Endometrium (tissue), 2 donors: ENCODE data around the gene PRKD1.

Experiments used
- FAIRE-seq: peaks from 2 replicates; lab custom pipeline; 2012; peaks lifted over from hg19 to GRCh38; lab: Jason Lieb, UNC
- donor health status: control.
- donor health status: control.

PRKD1 gene

DNA sequence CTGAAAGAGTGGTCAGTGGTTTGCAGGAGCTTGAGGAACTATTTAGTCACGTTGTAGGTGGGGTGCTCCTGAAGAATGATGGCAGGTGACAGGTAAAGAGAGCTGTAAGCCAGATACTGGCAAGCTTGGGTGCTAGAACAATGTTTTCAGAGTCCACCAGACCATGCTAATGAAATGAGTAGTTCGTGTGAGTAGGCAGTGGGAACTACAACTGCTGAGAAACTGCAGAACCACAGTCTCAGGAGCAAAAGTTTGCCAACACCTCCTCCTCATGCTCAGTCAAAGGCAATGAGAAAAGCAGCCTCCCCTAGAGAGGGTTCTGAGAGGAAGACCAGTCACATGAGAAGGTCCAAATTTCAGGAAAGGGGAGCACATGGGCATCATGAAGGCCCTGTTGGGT lies 91.3 kb downstream of the PRKD1 start:
- FAIRE-seq: no peak

DNA sequence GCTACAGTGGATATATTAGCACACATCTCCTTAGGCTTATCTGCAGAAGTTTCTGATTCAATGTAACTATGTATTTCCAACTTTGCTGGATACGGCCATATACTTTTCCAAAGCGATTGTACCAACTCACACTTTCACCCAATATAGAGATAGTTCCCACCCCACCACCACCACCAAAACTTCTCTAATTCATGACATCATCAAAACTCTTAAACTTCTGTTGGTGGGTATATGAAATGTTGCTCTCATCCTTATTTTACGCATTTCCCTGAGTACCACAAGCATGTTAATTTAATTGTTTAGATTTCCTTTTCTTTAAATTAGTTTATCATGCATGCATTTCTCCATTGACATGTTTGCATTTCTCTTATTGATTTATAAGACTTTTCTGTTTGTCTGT lies 95.6 kb downstream of the PRKD1 start:
- FAIRE-seq: no peak

DNA sequence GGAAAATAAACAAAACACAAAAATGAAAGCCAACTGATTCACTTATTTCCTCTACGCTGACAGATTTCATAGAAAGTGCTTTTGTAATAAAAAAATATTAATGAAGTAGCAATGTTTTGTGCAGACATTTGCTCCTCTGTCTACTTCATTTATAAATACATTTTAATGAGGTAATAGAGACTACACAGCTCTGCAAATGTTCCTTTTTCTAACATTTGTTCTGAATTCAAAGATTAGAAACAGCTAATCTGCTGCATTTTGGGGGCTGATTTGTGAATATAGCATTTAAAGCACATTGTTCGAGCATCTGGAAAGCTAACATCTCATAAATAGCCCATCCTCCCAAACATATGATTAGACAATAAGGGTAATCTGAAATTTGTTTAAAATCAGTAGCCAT lies 97.8 kb downstream of the PRKD1 start:
- FAIRE-seq: no peak

DNA sequence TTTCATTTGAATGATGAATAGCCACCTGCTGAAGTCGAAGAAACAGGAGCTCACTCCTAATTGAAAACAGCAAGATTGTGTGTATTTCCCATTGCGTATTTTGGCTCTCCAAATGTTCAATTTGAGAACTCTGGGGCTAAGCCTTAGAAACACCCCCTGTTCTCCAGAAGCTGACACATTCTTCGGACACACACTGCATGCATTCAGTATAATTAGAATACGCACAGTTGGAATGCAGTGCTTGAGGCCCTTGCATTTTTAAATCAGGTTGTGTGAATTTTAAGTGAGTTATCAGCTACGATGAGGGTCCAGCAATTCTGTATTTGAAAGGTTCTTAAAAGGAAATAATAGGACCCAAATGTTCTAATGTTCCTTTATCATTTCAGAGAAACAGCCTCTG lies 103.8 kb downstream of the PRKD1 start:
- FAIRE-seq: no peak

DNA sequence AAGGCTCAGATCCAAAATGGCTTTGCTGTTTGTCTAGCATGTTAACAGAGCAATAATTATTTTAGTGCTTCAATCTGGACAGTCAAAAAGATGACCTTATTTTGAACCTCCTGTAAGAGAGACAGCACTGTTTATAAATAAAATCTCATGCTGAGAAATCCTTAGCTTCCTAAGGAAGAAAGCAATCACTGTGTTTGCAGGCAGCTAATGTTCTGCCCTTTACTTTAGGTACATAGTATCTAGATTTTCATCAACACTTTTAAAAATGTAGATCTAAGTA lies 105.3 kb downstream of the PRKD1 start:
- FAIRE-seq: peak; percentile 97

DNA sequence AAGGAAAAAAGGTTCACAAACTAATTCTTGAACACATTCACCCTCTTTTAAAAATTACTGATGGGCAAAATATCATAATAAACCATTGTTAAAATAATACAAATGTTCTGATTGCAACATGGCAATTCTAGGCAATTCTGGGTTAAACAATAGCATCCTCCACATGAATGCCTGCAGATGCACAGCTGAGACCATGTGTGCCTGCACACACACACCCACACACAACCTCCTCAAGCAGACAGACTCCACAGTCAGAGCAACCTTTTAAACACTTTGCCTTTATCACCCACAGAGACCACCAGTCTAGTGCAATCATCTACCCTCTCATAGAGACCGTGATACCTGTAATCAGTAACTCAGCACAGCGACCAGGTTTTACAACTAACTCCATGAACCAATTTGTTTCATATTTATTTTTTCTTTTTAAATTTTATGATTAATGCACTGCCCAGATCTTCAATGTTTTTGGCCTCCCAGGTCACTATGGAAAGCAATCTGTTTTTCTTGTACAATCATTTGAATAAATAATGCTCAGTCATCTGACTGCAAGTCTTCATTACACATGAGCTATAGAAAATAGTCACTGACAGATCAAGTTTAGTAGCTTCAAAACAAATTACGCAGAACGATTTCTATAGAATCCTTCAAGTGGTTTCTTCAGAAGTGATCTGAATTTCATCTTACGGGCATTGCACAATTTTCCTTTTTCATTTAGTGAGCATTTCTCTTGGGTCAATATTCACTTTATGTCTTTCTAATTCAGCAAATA lies 105.8 kb downstream of the PRKD1 start:
- FAIRE-seq: no peak

DNA sequence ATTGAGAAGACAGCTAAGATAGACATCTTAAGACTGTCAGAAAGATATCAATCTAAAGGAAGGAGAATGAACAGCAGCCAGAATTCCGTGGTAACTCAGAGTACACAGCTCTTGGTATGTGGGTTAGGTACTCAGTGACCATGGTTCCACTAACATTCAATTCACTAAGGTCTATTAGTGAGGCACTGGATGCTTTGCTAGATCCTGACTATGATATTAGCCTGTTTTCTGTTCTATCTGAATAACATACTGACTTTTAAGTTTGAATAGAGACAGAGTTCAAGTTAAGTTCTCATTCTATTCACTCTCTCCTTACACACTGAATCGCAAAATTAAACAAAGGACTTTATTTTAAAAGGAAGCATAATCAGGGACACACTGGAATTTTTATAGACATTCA lies 106.4 kb downstream of the PRKD1 start:
- peak; percentile 18 for FAIRE-seq

DNA sequence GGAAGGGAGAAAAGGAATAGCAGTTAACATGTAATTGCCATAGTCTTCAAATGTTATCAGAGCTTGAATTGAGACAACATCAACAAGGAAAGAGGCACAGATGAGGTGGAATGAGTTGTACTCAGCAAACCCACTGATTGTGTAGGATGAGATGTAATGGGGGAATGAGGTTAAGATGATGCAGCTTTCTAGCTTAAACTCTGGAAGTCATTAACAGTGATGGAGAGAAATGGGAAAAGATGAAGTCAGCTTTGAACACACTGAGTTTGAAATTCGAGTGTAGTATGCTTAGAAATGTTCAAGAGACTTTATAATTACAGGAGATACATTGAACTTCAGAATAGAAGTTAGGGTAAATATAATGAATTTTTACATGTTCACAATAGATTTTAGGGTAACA lies 106.9 kb downstream of the PRKD1 start:
- FAIRE-seq: no peak

DNA sequence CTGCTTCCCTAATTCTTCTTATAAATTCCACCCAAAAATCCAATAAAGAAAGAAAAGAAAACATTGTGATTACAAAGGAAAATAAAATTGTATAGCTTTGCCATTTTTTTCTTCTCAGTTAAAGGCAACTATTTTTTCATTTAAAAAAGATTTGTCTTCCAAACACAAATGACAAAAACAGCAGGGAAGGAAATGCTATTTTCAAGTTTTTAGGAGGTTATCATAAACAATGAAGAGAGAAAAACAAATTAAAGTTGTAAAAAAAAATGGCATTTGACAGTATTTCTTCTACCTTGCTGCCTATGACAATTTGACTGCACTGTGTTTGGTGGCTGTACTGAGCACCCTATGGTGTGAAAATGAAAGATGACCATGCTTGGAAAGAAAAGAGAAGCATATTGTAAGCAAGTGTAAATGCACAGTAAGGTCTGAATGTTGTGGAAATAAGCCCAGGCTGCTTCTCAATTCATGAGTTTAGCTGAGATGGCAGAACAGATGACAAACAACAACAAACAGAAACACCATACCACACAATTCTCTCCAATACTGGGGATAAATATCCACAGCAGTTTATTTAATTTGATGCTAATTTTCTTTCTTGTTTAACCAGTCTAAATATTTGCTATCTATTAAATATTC lies 109.8 kb downstream of the PRKD1 start:
- FAIRE-seq: no peak

DNA sequence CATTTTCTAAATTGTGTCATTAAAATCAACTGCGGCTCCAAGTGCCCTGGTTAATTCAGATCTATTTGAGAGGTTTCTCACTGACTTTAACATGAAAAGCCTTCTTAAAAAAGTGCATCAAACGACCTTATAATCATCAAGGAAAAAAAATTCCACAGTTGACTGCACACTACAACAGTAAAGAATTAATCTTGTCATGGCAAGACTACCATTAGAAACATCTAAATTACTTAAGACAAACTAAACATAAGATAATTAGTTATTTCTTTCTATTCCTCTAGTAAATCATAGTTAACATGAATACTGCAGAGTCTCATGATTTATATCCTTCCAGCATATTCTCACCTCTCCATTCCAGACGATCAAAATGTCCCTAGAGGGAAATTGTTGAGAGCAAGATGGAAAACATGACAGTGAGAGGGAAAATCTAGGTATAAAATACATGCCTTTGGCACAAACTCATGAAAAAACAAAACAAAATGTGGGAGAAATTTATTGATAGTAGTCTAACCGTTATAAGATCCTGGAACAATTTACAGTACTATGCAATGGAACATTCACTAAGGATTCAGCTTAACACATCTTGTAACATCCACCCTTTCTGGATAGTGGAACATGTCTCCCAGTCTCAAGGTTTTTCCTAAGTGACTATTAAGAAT lies 112.5 kb downstream of the PRKD1 start:
- no peak for FAIRE-seq

DNA sequence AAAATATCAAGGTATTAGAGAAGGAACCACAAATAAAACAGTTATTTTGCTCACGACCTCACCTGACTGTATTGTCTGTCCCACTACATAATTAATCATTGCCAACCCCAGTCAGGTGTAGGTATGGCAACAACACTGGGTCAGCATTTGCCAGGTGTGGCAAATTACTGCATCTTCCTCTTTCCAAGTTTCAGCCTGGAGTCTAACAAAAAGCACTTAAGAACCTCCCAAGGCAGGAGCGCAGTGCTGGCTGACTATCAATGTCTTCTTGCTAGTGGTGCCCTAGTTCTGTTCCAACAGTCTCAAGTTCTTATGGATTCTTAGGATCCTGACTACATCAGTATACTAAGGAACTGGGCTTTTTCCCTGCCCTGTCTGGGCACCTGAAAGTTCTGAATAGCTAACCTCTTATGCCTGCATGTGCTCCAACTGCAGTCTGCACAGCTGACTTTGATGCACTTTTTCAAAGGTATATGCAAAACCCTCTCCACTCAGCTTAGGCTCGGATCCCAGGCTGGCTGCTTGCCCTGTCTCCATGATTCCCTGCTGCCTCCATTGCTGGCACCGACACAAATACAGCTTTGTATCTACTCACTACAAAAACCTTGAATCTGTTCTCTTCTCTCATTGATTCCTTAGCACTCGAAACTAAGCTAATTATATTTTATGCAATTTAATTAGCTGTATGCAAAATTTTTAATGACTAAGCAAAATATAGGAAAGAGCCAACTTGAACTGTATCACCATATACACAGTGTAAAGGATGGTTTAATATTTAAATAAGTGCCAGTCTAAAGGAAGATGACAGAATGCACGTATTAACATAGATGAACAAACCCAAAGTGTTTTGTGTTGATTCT lies 113.3 kb downstream of the PRKD1 start:
- FAIRE-seq: no peak

DNA sequence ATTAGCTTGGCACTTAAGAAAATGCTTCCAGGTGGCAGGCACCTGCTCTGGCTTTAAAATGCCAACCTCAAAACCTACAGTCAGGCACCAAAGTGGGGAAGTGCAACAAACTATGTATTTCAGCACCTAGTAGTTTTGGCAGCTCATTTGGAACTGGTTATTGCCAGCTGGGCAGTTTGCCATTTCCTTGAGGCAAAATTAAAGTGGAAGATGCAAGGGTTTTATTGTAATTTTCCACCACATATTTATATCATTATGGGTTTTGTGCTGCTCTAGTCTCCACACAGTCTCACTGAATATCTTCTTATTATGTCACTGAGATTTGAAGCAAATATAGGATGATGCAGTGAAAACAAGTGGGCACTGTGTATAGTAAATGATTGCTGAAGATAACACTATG lies 117.0 kb downstream of the PRKD1 start:
- no peak for FAIRE-seq

DNA sequence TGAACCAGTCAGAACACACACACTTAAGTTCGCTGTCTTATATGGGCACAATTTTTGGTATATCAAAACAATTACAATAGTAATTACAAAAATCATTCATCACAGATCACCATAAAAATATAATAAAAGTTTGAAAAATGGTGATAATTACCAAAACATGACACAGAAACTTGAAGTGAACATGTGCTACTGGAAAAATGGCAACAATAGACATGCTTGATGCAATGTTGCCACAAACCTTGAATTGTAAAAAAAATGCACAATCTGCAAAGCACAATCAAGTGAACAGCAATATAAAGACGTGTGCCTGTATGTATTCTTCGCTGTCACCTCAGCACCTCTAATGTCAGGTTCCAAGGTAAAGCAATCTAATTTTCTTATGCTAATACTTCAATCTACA lies 117.6 kb downstream of the PRKD1 start:
- no peak for FAIRE-seq

DNA sequence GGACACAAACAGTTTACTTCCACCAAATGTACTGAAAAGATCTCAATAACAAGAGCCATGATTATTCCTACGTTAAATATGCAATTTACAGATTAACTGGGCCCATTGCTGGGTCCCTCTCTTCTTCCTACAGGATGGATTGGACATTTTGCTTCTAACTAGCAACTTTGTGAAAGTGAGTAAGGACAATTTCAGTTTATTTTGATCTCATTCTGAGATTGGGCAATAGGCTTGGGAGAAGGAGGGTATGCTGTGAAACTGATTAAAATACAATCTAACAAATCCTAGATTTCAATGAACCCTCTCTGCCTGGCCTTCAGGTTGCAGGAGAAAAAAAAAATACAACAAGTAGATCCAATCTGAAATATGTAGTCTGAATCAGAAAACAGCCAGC lies 121.5 kb downstream of the PRKD1 start:
- no peak for FAIRE-seq

DNA sequence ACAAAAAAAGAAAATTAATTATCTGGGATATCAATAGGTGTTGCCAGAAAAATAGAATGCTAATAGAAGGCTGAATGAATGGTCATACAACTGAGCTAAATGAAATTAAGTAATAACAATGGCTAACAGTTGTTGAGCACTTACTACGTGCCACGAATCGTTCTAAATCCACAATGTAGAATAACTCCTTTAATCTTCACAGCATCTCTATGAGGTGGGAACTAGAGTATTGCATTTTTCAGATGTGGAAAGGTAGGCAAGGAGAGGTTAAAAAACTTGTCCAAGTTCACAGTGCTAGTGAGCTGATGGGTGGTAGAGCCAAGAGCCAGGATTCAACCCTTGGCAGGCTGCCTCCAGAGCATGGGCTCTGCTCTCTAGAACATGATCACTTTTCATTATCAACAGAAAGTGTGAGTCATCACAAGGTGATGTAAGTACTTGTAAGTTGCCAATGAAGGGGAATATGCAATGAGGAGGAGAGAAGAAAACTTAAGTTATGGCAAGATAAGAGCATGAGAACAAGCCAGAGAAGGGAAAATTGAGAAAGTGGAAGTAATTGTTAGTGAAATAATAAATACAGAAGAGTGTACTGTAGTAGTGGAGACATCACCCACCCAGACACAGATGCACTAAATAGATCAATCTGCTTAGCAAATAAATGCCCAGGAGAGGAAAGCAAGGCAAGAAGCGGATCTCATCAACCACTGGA lies 122.1 kb downstream of the PRKD1 start:
- no peak for FAIRE-seq

DNA sequence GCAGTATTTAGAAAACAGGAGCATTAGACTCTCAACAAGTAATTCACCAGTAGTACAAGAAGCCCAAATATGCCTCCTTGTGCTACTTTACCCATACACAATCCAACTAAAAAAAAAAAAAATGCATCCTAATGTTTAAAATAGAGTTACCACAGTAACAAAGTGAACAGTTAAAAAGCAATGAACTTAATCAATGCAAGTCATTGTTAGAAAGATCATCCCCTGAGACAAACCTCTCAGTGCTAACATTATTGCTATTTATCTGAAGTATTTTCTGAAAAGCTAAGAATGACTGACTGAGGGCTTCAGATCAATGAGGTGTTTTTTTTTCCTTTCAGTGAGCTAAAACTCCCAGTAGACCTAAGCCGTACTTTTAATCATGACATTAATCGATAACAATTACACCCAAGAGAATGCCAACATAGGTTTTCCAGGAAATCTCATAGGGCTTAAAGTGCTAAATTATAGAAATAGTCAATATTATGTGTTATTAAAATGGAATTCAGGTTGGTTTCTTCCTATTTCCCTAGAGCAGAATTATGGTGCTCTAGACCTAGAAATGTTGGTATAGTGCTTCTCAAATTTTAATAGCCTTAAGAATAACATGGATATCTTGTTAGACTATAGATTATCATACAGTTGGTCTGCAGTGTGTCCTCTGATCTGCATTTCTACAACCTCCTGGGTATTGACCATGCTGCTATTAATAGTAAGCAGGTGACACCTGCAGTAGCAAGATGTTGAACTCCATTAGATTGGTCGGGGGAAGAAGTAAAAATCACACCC lies 123.0 kb downstream of the PRKD1 start:
- no peak for FAIRE-seq

DNA sequence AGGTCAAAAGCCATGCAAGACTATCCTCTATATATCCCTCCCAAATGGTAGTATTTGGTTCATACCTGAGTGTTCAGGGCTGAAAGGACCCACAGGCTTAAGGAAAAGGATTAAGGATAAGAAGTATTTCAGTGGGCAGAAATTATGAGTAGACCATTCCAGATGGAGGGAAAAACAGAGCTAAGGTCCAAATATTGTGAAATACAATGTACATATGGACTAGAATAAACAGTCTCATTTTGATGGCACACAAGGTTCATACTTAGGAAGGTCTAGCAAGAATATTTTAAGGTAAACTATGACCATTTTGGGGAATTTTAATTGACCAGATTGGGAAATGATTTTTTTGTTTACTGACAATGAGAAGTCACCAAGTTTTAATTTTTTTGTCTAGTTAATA lies 124.6 kb downstream of the PRKD1 start:
- no peak for FAIRE-seq

DNA sequence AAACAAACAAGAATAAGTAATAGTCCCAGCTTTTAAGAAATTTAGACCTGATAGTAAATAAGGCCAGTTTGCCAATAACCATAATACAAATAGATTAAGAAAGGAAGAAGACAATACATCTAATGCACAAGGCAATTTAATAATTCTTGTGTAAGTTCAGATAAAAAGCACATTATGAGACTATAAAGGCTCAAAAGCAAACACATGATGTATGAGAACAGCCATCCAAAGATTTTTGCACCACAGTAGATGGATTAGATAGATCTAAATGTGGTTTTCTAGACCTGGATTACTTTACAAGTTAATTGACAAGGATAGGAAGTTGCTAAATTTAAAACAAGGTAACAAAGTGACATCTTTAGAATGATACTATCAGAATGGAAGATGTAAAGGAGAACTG lies 125.4 kb downstream of the PRKD1 start:
- no peak for FAIRE-seq

DNA sequence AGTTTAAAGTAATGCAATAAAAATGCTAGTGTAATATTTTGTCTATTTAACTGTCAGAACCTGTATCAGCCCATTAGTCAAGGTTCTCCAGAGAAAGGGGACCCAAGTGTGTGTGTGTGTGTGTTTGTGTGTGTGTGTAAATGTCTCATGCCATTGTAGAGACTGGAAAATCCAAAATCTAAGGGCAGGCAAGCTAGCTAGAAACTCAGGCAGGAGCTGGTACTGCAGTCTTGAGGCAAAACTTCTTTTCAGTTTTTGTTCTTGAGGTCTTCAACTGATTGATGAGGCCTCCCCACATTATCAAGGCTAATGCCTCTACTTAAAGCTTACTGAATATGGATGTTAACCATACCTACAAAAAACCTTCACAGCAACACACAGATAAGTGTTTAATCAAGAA lies 126.7 kb downstream of the PRKD1 start:
- no peak for FAIRE-seq

DNA sequence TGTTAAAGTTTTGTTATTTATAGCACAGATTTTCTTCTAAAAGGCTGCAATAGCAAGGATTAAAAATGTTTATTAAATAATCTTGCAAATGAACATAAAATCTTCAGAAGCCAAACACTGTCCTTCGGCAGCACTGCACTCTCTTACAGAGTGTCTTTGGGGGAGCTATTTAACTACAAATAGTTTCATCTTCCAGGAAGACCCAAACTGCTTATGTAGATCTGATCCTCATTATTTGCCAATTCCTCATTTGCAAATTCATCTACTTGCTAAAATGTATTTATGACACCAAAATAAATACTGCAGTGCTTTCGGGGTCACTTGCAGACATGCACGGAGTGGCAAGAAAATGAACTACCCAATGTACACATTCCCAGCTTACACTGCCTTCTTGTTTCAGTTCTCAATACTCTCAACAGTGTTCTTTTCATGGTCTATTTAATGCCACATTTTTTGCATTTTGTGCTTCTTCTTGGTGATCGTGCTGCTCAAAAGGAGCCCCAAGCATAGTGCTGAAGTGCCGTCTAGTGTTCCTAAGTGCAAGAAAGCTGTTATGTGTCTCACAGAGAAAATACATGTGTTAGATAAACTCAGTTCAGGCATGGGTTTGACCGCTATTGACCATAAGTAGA lies 128.1 kb downstream of the PRKD1 start:
- FAIRE-seq: no peak

DNA sequence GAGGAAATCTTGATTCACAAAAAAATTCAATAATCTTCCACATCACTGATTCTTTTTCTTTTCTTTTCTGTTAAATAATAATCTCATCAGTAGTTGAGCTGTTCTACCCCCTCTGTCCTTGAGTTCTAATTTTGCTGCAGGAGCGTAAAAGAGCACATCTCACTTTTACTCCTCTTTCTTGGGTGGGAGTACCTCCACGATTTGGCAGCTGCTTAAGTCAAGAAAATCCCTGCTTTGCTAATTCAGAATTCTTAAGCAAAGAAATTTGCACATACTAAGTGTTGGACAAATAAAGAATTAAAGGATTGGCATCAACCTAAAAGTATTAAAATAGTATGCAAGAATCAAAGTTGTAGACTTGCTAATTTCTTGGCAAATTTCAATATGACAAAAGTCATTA lies 128.8 kb downstream of the PRKD1 start:
- FAIRE-seq: no peak
